Right ventricle myocardium superior (tissue), 1 donor: ENCODE results near the gene POP5. TPM values are rescaled to one million over a fixed set of nuclear protein-coding genes. Genes with fewer than 3 reads are reported as not detected.

ENCODE experiments used
- ATAC-seq: fragments of 200-7000 bp; cut with Tn5 transposase; one replicate; pipeline ENCODE4 v1.9.1; 2020; ENCODE audit warnings: mild to moderate bottlenecking; ENCODE audit not compliant: poor library complexity
- DNase-seq: peaks from one replicate; pipeline ENCODE4 v3.0.0-alpha.2; 2020
- intact Hi-C: fragments of 100-400 bp; cut with DNase I; formaldehyde crosslinking; loops from one replicate; pipeline ENCODE4 v1.11.2; 2022
- total RNA-seq: library from RNA; stranded (reverse); fragmentation: NEBNext Ultra II Directional; extraction: Animal tissue kit (Norgen Biotek cat#: 25700); gene quantifications from one replicate; pipeline ENCODE4 v1.2.1, GENCODE V29; 2021
- donor health status: DM: no; HTN: yes; CAD: no; lungs with severe emphysema.

The POP5 gene
- total RNA-seq, 1 donor from 2014 or later: 40.9 TPM

GRCh38 chr12:120592121-120593049, 11.2 kb upstream of the POP5 start:
- DNase-seq (no peak), ATAC-seq (no peak)
- intact Hi-C loops: no loop called here

GRCh38 chr12:120590741-120591407, 9.7 kb upstream of the POP5 start:
- intact Hi-C loops: no loop called here
- DNase-seq (no peak), ATAC-seq (no peak)

GRCh38 chr12:120588948-120589930, 8.0 kb upstream of the POP5 start:
- ATAC-seq (peak; percentile 89), DNase-seq (peak; percentile 89)
- intact Hi-C loops: loop anchor here (10.0 kb wide), 1 partner anchor 506 kb away; no protein-coding TSS in a partner anchor

- intact Hi-C loops: loop anchor here (10.0 kb wide), 1 partner anchor 506 kb away; no protein-coding TSS in a partner anchor
- ATAC-seq: no peak
- no peak for DNase-seq
Measured at GRCh38 chr12:120588371-120588770, 7.2 kb upstream of the POP5 start.

GRCh38 chr12:120586860-120587259, 5.7 kb upstream of the POP5 start:
- no peak for ATAC-seq
- intact Hi-C loops: loop anchor here (10.0 kb wide), 1 partner anchor 508 kb away; no protein-coding TSS in a partner anchor
- DNase-seq: no peak

- ATAC-seq (no peak), DNase-seq (no peak)
- intact Hi-C loops: loop anchor here (10.0 kb wide), 1 partner anchor 509 kb away; no protein-coding TSS in a partner anchor
Measured at GRCh38 chr12:120586206-120586605, 5.0 kb upstream of the POP5 start.

- intact Hi-C loops: loop anchor here (2.0 to 10.0 kb wide), 4 partner anchors 68 to 510 kb away; no protein-coding TSS in a partner anchor
- ATAC-seq: peak; percentile 46
- peak; percentile 76 for DNase-seq
Measured at GRCh38 chr12:120584343-120585149, 3.3 kb upstream of the POP5 start.

GRCh38 chr12:120583478-120584030, 2.4 kb upstream of the POP5 start:
- intact Hi-C loops: loop anchor here (2.0 to 10.0 kb wide), 4 partner anchors 69 to 511 kb away; no protein-coding TSS in a partner anchor
- peak; percentile 85 for DNase-seq
- peak; percentile 55 for ATAC-seq

GRCh38 chr12:120581998-120582397, 796 bp upstream of the POP5 start:
- no peak for ATAC-seq
- DNase-seq: no peak
- intact Hi-C loops: loop anchor here (5.0 to 10.0 kb wide), 3 partner anchors 70 to 513 kb away; no protein-coding TSS in a partner anchor

GRCh38 chr12:120579179-120579578, 2.0 kb downstream of the POP5 start:
- intact Hi-C loops: no loop called here
- ATAC-seq: no peak
- no peak for DNase-seq

GRCh38 chr12:120574106-120574505, 7.1 kb downstream of the POP5 start:
- DNase-seq: no peak
- no peak for ATAC-seq
- intact Hi-C loops: no loop called here

- intact Hi-C loops: no loop called here
- ATAC-seq: peak; percentile 32
- no peak for DNase-seq
Measured at GRCh38 chr12:120573560-120573959, 7.6 kb downstream of the POP5 start.

- intact Hi-C loops: no loop called here
- no peak for ATAC-seq
- DNase-seq: no peak
Measured at GRCh38 chr12:120571299-120571698, 9.9 kb downstream of the POP5 start.

- intact Hi-C loops: no loop called here
- no peak for DNase-seq
- ATAC-seq: peak; percentile 9
Measured at GRCh38 chr12:120563495-120563894, 17.7 kb downstream of the POP5 start.

- intact Hi-C loops: no loop called here
- DNase-seq: no peak
- peak; percentile 85 for ATAC-seq
Measured at GRCh38 chr12:120562906-120563305, 18.3 kb downstream of the POP5 start.

- ATAC-seq: no peak
- intact Hi-C loops: no loop called here
Measured at GRCh38 chr12:120557589-120557988, 23.6 kb downstream of the POP5 start.

GRCh38 chr12:120554678-120555077, 26.5 kb downstream of the POP5 start:
- no peak for DNase-seq
- peak; percentile 83 for ATAC-seq
- intact Hi-C loops: no loop called here

More at GRCh38 chr12:120557589-120557988, 23.6 kb downstream of the POP5 start:
- DNase-seq: no peak
